Trophoblast cell (in vitro differentiated cells and primary cell): ENCODE results near the gene NEGR1.

Experiments used
- DNase-seq, 2 donors: peaks; one replicate each; pipeline ENCODE4 v3.0.0-alpha.2; 2016
- H2AFZ ChIP-seq: 2 replicates; pipeline ENCODE4 v1.6.1; 2013; ENCODE audit warnings: low read length, moderate library complexity, mild to moderate bottlenecking; ENCODE audit not compliant: insufficient read depth, poor library complexity
- H2AK5ac ChIP-seq: 2 replicates; pipeline ENCODE4 v1.6.1; 2013; ENCODE audit warnings: mild to moderate bottlenecking, low read length
- H2BK120ac ChIP-seq: 2 replicates; pipeline ENCODE4 v1.6.1; 2013; ENCODE audit warnings: low read length, mild to moderate bottlenecking, moderate library complexity; ENCODE audit not compliant: insufficient read depth, poor library complexity
- H2BK12ac ChIP-seq: 2 replicates; pipeline ENCODE4 v1.6.1; 2013; ENCODE audit warnings: mild to moderate bottlenecking, low read length, moderate library complexity
- H2BK5ac ChIP-seq: 2 replicates; pipeline ENCODE4 v1.6.1; 2013; ENCODE audit warnings: low read length, low read depth, moderate library complexity, mild to moderate bottlenecking; ENCODE audit not compliant: poor library complexity
- H3K14ac ChIP-seq: 2 replicates; pipeline ENCODE4 v1.6.1; 2013; ENCODE audit warnings: mild to moderate bottlenecking, low read length
- H3K18ac ChIP-seq: 2 replicates; pipeline ENCODE4 v1.6.1; 2013; ENCODE audit warnings: mild to moderate bottlenecking, low read length
- H3K23ac ChIP-seq: 2 replicates; pipeline ENCODE4 v1.6.1; 2013; ENCODE audit warnings: low read length
- H3K27ac ChIP-seq: 2 replicates; pipeline ENCODE4 v1.5.1; 2013; ENCODE audit warnings: low read depth, mild to moderate bottlenecking, inconsistent platforms, low read length, moderate library complexity
- H3K27me3 ChIP-seq: 2 replicates; pipeline ENCODE4 v1.6.1; 2013; ENCODE audit warnings: inconsistent platforms, mild to moderate bottlenecking, low read length, moderate library complexity; ENCODE audit not compliant: insufficient read depth
- H3K36me3 ChIP-seq, 2 experiments: 1 replicate in 1 of 2; 2 replicates in 1 of 2; pipeline ENCODE4 v1.6.1; 2013; ENCODE audit warnings: low read length in 2 of 2, mild to moderate bottlenecking in 2 of 2, moderate library complexity in 1 of 2; ENCODE audit not compliant: insufficient read depth in 2 of 2, control insufficient read depth in 1 of 2
- H3K4ac ChIP-seq: 2 replicates; pipeline ENCODE4 v1.6.1; 2013; ENCODE audit warnings: low read depth, mild to moderate bottlenecking, low read length, moderate library complexity
- H3K4me1 ChIP-seq, 2 experiments: 1 replicate in 1 of 2; 2 replicates in 1 of 2; pipeline ENCODE4 v1.6.1; 2013; ENCODE audit warnings: low read length in 2 of 2, mild to moderate bottlenecking in 2 of 2, moderate library complexity in 1 of 2; ENCODE audit not compliant: insufficient read depth in 2 of 2, control insufficient read depth in 1 of 2
- H3K4me2 ChIP-seq: 2 replicates; pipeline ENCODE4 v1.6.1; 2013; ENCODE audit warnings: inconsistent platforms, mild to moderate bottlenecking, low read length, moderate library complexity
- H3K4me3 ChIP-seq: 2 replicates; pipeline ENCODE4 v1.5.1; 2013; ENCODE audit warnings: mild to moderate bottlenecking, low read depth, low read length, inconsistent platforms
- H3K79me1 ChIP-seq: one replicate; pipeline ENCODE4 v1.6.1; 2013; ENCODE audit warnings: low read length
- H3K79me2 ChIP-seq: 2 replicates; pipeline ENCODE4 v1.6.1; 2013; ENCODE audit warnings: low read length, mild to moderate bottlenecking; ENCODE audit not compliant: control insufficient read depth, insufficient read depth, poor library complexity
- H3K9ac ChIP-seq: 2 replicates; pipeline ENCODE4 v1.6.1; 2013; ENCODE audit warnings: mild to moderate bottlenecking, low read length
- H3K9me3 ChIP-seq: 2 replicates; pipeline ENCODE4 v1.6.1; 2013; ENCODE audit warnings: low read depth, mild to moderate bottlenecking, control low read depth, inconsistent platforms, low read length; ENCODE audit not compliant: insufficient read depth
- H4K12ac ChIP-seq: 2 replicates; pipeline ENCODE4 v1.6.1; 2013; ENCODE audit warnings: low read depth, mild to moderate bottlenecking, low read length, moderate library complexity
- H4K8ac ChIP-seq: 2 replicates; pipeline ENCODE4 v1.6.1; 2013; ENCODE audit warnings: low read depth, mild to moderate bottlenecking, low read length, moderate library complexity
- H4K91ac ChIP-seq: one replicate; pipeline ENCODE4 v1.6.1; 2013; ENCODE audit warnings: low read depth, mild to moderate bottlenecking, low read length, moderate library complexity
- WGBS: extraction: QIAGEN DNeasy Blood & Tissue Kit; methylation state at CpG from one replicate; pipeline ENCODE4 v1.1.7; 2013; ENCODE audit warnings: missing lambda C conversion rate; ENCODE audit not compliant: insufficient read length, insufficient coverage; ENCODE audit errors: extremely low coverage; 5-methylcytosine and 5-hydroxymethylcytosine counted together

NEGR1 gene

GRCh38 chr1:71857862-71858261 is 424.5 kb downstream of the NEGR1 start:
- no CpG with 5 or more reads among the region's 1 CpG for WGBS

DNA sequence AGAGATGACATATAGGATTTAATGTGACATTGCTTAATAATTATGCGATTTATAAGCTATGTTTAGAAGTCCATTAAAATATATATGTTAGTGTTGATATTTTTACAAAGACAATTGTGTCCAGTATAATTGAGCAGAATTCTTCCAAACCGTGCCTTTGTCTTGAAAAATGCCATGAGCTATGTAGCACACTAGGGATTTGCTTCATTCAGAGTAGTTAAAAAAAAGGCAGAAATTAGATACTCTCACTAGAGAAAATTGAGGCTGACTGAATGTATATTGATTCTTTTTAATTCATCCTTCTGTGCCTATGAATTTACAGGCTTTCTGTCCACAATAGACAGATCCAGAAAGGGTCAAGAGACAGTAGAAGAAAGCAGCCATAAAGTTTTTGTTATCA is 429.0 kb downstream of the NEGR1 start:
- no CpG with 5 or more reads among the region's 2 CpGs for WGBS
- Histone ChIP-seq H3K79me2 (no peaks in the 10 kb centered on the region), H2AFZ (no peak overlapping the region), H3K36me3 (no peaks in the 10 kb centered on the region), H2BK5ac (no peak overlapping the region), H2AK5ac (no peak overlapping the region), H4K12ac (no peak overlapping the region), H3K4ac (no peak overlapping the region), H3K4me2 (no peak overlapping the region), H4K91ac (no peak overlapping the region), H3K9me3 (no peaks in the 10 kb centered on the region), H4K8ac (no peak overlapping the region), H2BK120ac (no peak overlapping the region), H3K79me1 (no peaks in the 10 kb centered on the region), H2BK12ac (no peak overlapping the region), H3K4me3 (no peak overlapping the region), H3K27me3 (no peaks in the 10 kb centered on the region), H3K14ac (no peak overlapping the region), H3K27ac (no peak overlapping the region), H3K9ac (no peak overlapping the region), H3K18ac (no peak overlapping the region), H3K4me1 (no peaks in the 10 kb centered on the region), H3K23ac (no peak overlapping the region)
- DNase-seq: no peak

More at GRCh38 chr1:71857862-71858261, 424.5 kb downstream of the NEGR1 start:
- Histone ChIP-seq H4K12ac (no peak overlapping the region), H3K79me1 (no peaks in the 10 kb centered on the region), H3K4ac (no peak overlapping the region), H2BK120ac (no peak overlapping the region), H2BK12ac (no peak overlapping the region), H3K14ac (no peak overlapping the region), H3K4me1 (no peaks in the 10 kb centered on the region), H3K36me3 (no peaks in the 10 kb centered on the region), H3K9me3 (no peaks in the 10 kb centered on the region), H2AFZ (no peak overlapping the region), H2AK5ac (no peak overlapping the region), H4K91ac (no peak overlapping the region), H3K4me2 (no peak overlapping the region), H3K4me3 (no peak overlapping the region), H3K23ac (no peak overlapping the region), H3K9ac (no peak overlapping the region), H2BK5ac (no peak overlapping the region), H3K27me3 (no peaks in the 10 kb centered on the region), H4K8ac (no peak overlapping the region), H3K79me2 (no peaks in the 10 kb centered on the region), H3K18ac (no peak overlapping the region), H3K27ac (no peak overlapping the region)
- DNase-seq: no peak

GRCh38 chr1:71850936-71851335 is 431.4 kb downstream of the NEGR1 start:
- H4K8ac ChIP-seq: no peak overlapping the region
- H3K18ac ChIP-seq: no peak overlapping the region
- no peak overlapping the region for H3K14ac ChIP-seq
- no CpG with 5 or more reads among the region's 3 CpGs for WGBS
- no peaks in the 10 kb centered on the region for H3K36me3 ChIP-seq
- H3K79me1 ChIP-seq: no peaks in the 10 kb centered on the region
- no peaks in the 10 kb centered on the region for H3K79me2 ChIP-seq
- no peak overlapping the region for H3K23ac ChIP-seq
- no peak overlapping the region for H2BK5ac ChIP-seq
- DNase-seq: no peak
- H3K4me2 ChIP-seq: no peak overlapping the region
- H4K12ac ChIP-seq: no peak overlapping the region
- H2AK5ac ChIP-seq: no peak overlapping the region
- H3K9ac ChIP-seq: no peak overlapping the region
- H3K4me3 ChIP-seq: no peak overlapping the region
- no peak overlapping the region for H2AFZ ChIP-seq
- no peak overlapping the region for H4K91ac ChIP-seq
- no peaks in the 10 kb centered on the region for H3K27me3 ChIP-seq
- no peak overlapping the region for H2BK12ac ChIP-seq
- H3K4me1 ChIP-seq: no peaks in the 10 kb centered on the region
- no peak overlapping the region for H3K4ac ChIP-seq
- no peaks in the 10 kb centered on the region for H3K9me3 ChIP-seq
- no peak overlapping the region for H2BK120ac ChIP-seq
- no peak overlapping the region for H3K27ac ChIP-seq

- Histone ChIP-seq H3K9me3 (no peaks in the 10 kb centered on the region), H2BK5ac (no peak overlapping the region), H3K14ac (no peak overlapping the region), H3K36me3 (no peaks in the 10 kb centered on the region), H3K4ac (no peak overlapping the region), H3K27me3 (no peaks in the 10 kb centered on the region), H2AFZ (no peak overlapping the region), H2AK5ac (no peak overlapping the region), H3K9ac (no peak overlapping the region), H4K91ac (no peak overlapping the region), H3K18ac (no peak overlapping the region), H4K12ac (no peak overlapping the region), H3K27ac (no peak overlapping the region), H3K23ac (no peak overlapping the region), H3K4me2 (no peak overlapping the region), H4K8ac (no peak overlapping the region), H2BK12ac (no peak overlapping the region), H2BK120ac (no peak overlapping the region), H3K79me2 (no peaks in the 10 kb centered on the region), H3K4me3 (no peak overlapping the region), H3K4me1 (no peaks in the 10 kb centered on the region), H3K79me1 (no peaks in the 10 kb centered on the region)
- DNase-seq: no peak
Observed at GRCh38 chr1:71850515-71850914, 431.8 kb downstream of the NEGR1 start.
